Endodermal cell (in vitro differentiated cells): Measurements from ENCODE around the gene OR2AK2. TPM values are rescaled to one million over a fixed set of nuclear protein-coding genes. Genes with fewer than 3 reads are reported as not detected.

Experiments used
- DNase-seq: peaks from one replicate; pipeline ENCODE4 v3.0.0-alpha.2; 2017
- H3K27ac ChIP-seq: 2 replicates; pipeline ENCODE4 v1.5.1; 2013; ENCODE audit warnings: mild to moderate bottlenecking, low read depth, low read length, moderate library complexity
- H3K27me3 ChIP-seq: 2 replicates; pipeline ENCODE4 v1.6.1; 2013; ENCODE audit warnings: mild to moderate bottlenecking, low read length, moderate library complexity; ENCODE audit not compliant: insufficient read depth, control insufficient read depth, poor library complexity, severe bottlenecking
- H3K36me3 ChIP-seq: 2 replicates; pipeline ENCODE4 v1.7.0; 2013; ENCODE audit warnings: mild to moderate bottlenecking, low read length, moderate library complexity; ENCODE audit not compliant: control insufficient read depth, insufficient read depth
- H3K4me1 ChIP-seq: one replicate; pipeline ENCODE4 v1.7.0; 2013; ENCODE audit warnings: low read length; ENCODE audit not compliant: control insufficient read depth, insufficient read depth
- H3K4me3 ChIP-seq: 2 replicates; pipeline ENCODE4 v1.5.1; 2013; ENCODE audit warnings: mild to moderate bottlenecking, low read length, moderate library complexity
- H3K9ac ChIP-seq: 2 replicates; pipeline ENCODE4 v1.6.1; 2013; ENCODE audit warnings: mild to moderate bottlenecking, low read length, moderate library complexity; ENCODE audit not compliant: poor library complexity, severe bottlenecking; ENCODE audit errors: extremely low read depth
- H3K9me3 ChIP-seq: 2 replicates; pipeline ENCODE4 v1.6.1; 2013; ENCODE audit warnings: mild to moderate bottlenecking, low read length, moderate library complexity; ENCODE audit not compliant: control insufficient read depth
- H3K27ac Mint-ChIP-seq: 2 replicates; pipeline ENCODE4 v1.8.0; 2020; ENCODE audit warnings: mixed read lengths
- H3K27me3 Mint-ChIP-seq: 2 replicates; pipeline ENCODE4 v1.8.0; 2021; ENCODE audit warnings: mild to moderate bottlenecking, mixed read lengths; ENCODE audit not compliant: insufficient read depth
- H3K36me3 Mint-ChIP-seq: 2 replicates; pipeline ENCODE4 v1.8.0; 2020; ENCODE audit warnings: low read depth, mixed read lengths
- H3K4me1 Mint-ChIP-seq: 2 replicates; pipeline ENCODE4 v1.8.0; 2020; ENCODE audit warnings: mixed read lengths
- H3K4me3 Mint-ChIP-seq: 2 replicates; pipeline ENCODE4 v1.8.0; 2020; ENCODE audit warnings: mild to moderate bottlenecking, moderate library complexity, mixed read lengths
- H3K9me3 Mint-ChIP-seq: 2 replicates; pipeline ENCODE4 v1.8.0; 2020; ENCODE audit warnings: mild to moderate bottlenecking, mixed read lengths
- CTCF ChIP-seq: fragments of 200-600 bp; sonication (generic); conservative IDR thresholded peaks from 2 replicates; pipeline ENCODE4 v1.5.0; 2021; ENCODE audit warnings: antibody characterized with exemption, mild to moderate bottlenecking
- WGBS, 2 experiments: methylation state at CpG; one replicate each; pipeline versions ENCODE4 v1.1.5 to v1.1.7; 2013; ENCODE audit warnings: missing lambda C conversion rate in 2 of 2, mixed read lengths in 1 of 2; ENCODE audit not compliant: insufficient coverage in 1 of 2, insufficient read length in 1 of 2; 5-methylcytosine and 5-hydroxymethylcytosine counted together
- total RNA-seq, 2 donors: library from RNA; stranded (reverse); fragmentation: NEBNext Ultra II Directional in 1 of 2; extraction: Animal tissue kit (Norgen Biotek cat#: 25700) in 1 of 2; gene quantifications; 2 replicates in 1 of 2; 3 replicates in 1 of 2; pipeline ENCODE4 v1.2.1, GENCODE V29; 2021

Gene OR2AK2
- total RNA-seq, 2 donors from 2014 or later: not detected

- DNase-seq: no peak
- H3K4me3 Mint-ChIP-seq: no peak overlapping the region
- no peaks in the 10 kb centered on the region for H3K27me3 Mint-ChIP-seq
- H3K36me3 Mint-ChIP-seq: no peaks in the 10 kb centered on the region
- Histone ChIP-seq H3K4me1 (no peaks in the 10 kb centered on the region), H3K4me3 (no peak overlapping the region), H3K27ac (no peak overlapping the region), H3K36me3 (no peaks in the 10 kb centered on the region), H3K9ac (no peak overlapping the region), H3K27me3 (no peaks in the 10 kb centered on the region), H3K9me3 (peaks cover 76% of the 10 kb centered on the region)
- H3K4me1 Mint-ChIP-seq: no peaks in the 10 kb centered on the region
- 28% methylated on average over 2 of the region's 2 CpGs; no CpG with 5 or more reads in 1 of the 2 experiments for WGBS, 2 experiments
- TF ChIP-seq CTCF: no peak
- H3K27ac Mint-ChIP-seq: no peak overlapping the region
- peaks cover 72% of the 10 kb centered on the region for H3K9me3 Mint-ChIP-seq
Observed at GRCh38 chr1:247998811-247999210, 33.8 kb downstream of the OR2AK2 start.

- no peak for TF ChIP-seq CTCF
- H3K9me3 Mint-ChIP-seq: peaks cover 70% of the 10 kb centered on the region
- no peaks in the 10 kb centered on the region for H3K27me3 Mint-ChIP-seq
- no peak overlapping the region for H3K4me3 Mint-ChIP-seq
- H3K27ac Mint-ChIP-seq: no peak overlapping the region
- H3K9ac ChIP-seq: no peak overlapping the region
- no peak for DNase-seq
- 71% methylated on average over 1 of the region's 1 CpG; no CpG with 5 or more reads in 1 of the 2 experiments for WGBS, 2 experiments
- H3K4me1 ChIP-seq: no peaks in the 10 kb centered on the region
- no peak overlapping the region for H3K27ac ChIP-seq
- H3K4me3 ChIP-seq: no peak overlapping the region
- no peaks in the 10 kb centered on the region for H3K36me3 Mint-ChIP-seq
- no peaks in the 10 kb centered on the region for H3K27me3 ChIP-seq
- peaks cover 75% of the 10 kb centered on the region for H3K9me3 ChIP-seq
- no peaks in the 10 kb centered on the region for H3K36me3 ChIP-seq
- no peaks in the 10 kb centered on the region for H3K4me1 Mint-ChIP-seq
Observed at GRCh38 chr1:248000169-248000568, 35.1 kb downstream of the OR2AK2 start.

- Histone ChIP-seq H3K4me3 (peak overlapping the region; percentile 44), H3K36me3 (no peaks in the 10 kb centered on the region), H3K9ac (no peak overlapping the region), H3K27ac (no peak overlapping the region), H3K27me3 (no peaks in the 10 kb centered on the region), H3K9me3 (peaks cover 80% of the 10 kb centered on the region), H3K4me1 (no peaks in the 10 kb centered on the region)
- Mint-ChIP-seq H3K4me3 (no peak overlapping the region), H3K27ac (no peak overlapping the region), H3K27me3 (no peaks in the 10 kb centered on the region), H3K4me1 (no peaks in the 10 kb centered on the region), H3K9me3 (peaks cover 89% of the 10 kb centered on the region), H3K36me3 (no peaks in the 10 kb centered on the region)
- 42 to 43% methylated on average over 1 of the region's 1 CpG for WGBS, 2 experiments
- no peak for DNase-seq
- no peak for TF ChIP-seq CTCF
Observed at GRCh38 chr1:248007778-248008177, 42.7 kb downstream of the OR2AK2 start.
